Right forelimb (tissue), 1 donor: ENCODE results near the gene HEXIM2.
A peak's percentile ranks its signal among the peaks of the same experiment; 100 is the strongest.
"Not testable (repeated sequence)": the region's sequence is repeated elsewhere in the genome, so short reads cannot be mapped to it uniquely, and the experiment has no call there.

Experiments used
- DNase-seq: peaks from one replicate; pipeline ENCODE4 v3.0.0-alpha.2; 2018

HEXIM2 gene

DNA sequence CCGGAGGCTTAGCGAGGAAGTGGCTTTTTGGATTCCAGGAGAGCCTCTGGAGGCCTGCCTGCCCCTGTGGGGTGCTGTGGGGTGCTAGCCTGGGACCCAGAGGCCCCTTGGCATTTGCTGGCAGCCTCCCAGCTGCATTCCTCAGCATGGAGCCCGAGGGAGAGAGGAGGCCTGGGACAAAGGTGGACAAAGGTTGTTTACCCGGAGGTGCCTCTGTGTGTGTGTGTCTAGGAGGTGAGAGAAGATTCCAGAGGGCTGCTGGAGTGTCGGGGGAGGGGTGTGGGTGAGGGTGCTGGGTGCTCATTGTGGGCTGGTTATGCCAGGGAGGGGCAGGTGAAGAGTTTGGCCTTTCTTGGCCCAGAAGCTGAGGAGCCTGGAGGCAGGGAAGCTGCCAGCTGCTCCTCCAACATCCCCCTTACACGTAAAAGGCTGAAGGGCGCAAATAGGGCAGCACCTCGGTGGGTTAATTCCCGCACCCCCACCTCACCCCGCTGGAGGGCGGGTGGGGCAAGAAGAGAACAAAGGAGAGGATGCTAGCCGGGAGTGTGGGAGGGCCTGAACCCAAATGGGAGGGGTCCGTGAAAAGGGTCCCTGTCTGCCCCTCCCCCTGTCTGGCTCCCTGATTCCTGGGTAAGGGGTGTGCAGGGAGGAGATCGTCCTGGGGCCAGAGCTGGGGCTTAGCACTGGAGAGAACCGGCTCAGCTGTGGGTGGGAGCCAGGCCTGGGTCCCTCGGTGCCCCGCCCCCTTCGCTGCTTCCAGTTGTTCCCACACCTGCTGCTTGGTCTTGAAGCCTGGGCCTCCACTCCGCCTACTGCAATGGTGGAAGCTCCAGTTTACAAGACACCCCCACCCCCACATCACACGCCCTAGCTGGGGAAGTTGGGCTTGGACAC is 9.9 kb downstream of the HEXIM2 start:
- peak; percentile 80 for DNase-seq

DNA sequence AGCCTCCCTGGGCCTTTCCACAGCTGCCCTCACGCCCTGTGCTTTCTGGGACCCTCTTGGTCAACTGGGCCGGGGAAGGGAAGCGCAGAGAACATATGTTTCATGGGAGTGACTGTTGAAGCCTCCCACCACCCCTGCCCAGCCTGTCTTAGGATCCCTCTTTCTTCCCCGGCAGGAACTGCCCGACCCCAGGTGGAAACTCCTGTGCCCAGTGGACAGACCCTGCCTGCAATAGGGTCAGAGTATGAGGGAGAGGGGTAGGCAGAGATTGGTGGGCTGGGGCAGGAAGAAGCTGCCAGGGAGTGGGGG is 10.5 kb downstream of the HEXIM2 start:
- no peak for DNase-seq

DNA sequence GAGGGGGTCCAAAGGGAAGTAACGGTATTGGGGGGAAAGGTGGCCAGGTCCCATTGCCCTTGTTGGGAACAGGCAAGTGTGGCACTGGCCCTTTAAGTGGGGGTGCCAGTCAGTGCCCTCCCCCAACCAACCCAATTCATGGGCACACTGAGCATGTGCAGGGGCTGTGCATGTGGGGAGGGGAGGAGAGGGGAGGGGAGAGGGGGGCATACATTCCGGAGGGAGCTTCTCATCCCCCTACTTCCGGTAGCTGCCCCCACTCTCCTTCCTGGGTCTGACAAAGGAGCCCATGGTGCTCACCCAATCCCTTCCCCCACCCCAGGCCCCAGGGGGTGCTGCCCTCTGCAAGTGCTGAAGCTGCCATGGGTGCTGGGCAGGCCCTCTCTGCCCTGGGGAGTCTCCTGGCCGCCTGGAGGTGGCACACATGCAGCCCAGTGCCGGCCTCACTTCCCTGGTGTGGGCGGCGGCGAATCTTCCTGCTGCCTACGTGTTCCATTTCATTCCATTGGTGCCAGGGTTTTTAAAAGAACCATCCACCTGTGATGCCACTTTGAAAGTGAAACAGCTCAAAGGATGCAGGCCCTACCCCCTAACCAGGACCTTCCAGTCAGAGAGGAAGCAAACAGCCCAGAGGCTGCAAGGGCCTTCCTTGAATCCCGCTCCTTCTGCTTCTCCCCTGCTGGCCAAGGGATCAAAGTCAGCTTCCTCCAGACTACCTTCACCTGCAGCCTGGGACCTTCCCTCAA is 11.0 kb downstream of the HEXIM2 start:
- peak; percentile 80 for DNase-seq

DNA sequence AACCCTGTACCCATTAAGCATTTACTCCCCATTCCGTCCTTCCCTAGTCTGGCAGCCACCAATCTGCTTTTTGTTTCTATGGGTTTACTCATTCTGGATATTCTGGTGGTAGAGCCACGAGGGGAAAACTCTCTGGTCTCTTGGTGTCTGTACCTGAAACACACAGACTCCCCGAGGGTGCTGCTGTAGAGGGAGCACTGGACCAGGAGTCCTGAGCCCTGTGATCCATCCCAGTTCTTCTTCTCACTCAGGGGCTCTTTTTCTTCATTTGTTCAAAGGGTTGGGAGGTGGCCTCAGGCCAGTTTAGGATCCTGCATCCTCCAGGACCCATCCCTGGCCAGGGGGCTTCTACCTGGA is 14.1 kb downstream of the HEXIM2 start:
- no peak for DNase-seq

GRCh38 chr17:45177563-45177962 is 15.9 kb downstream of the HEXIM2 start:
- DNase-seq = no peak

GRCh38 chr17:45184144-45184543 is 22.5 kb downstream of the HEXIM2 start:
- DNase-seq = no peak

DNA sequence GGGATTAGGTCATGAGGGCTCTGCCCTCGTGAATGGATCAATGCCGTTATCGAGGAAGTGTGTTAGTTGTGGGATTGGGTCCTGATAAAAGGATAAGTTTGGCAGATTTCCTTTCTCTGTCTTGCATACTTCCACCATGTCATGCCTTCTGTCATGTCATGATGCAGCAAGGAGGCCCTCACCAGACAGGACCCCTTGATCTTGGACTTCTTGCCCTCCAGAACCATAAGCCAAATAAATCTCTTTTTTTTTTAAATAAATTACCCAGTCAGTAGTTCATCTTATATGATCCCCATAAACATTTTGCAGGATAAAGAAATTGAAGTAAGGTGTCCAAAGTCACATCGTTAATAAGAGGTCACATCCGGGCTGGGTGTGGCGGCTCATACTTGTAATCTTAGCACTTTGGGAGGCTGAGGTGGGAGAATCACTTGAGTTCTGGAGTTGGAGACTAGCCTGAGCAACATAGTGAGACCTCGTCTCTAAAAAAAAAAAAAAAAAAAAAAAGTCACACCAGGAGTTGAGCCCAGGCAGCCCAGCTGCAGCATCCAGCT is 25.2 kb downstream of the HEXIM2 start:
- DNase-seq = no peak

DNA sequence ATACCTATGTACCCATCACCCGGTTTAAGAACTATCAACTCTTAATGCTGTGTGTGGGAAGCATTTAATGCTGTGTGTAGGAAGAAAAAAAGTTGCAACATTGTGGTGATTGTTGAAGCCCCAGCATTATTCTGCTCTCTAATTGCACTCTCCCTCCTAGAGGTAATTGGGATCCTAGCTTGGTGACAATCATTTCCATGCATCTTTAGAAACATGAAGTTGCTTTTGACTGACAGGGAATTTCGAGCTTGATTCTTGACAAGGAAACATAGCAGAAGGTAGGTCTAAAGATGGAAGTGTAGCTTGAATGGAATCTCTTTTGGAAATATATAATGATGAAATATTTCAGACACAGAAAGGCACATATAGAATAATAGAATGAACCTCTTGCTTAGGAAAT is 27.3 kb downstream of the HEXIM2 start:
- no peak for DNase-seq

DNA sequence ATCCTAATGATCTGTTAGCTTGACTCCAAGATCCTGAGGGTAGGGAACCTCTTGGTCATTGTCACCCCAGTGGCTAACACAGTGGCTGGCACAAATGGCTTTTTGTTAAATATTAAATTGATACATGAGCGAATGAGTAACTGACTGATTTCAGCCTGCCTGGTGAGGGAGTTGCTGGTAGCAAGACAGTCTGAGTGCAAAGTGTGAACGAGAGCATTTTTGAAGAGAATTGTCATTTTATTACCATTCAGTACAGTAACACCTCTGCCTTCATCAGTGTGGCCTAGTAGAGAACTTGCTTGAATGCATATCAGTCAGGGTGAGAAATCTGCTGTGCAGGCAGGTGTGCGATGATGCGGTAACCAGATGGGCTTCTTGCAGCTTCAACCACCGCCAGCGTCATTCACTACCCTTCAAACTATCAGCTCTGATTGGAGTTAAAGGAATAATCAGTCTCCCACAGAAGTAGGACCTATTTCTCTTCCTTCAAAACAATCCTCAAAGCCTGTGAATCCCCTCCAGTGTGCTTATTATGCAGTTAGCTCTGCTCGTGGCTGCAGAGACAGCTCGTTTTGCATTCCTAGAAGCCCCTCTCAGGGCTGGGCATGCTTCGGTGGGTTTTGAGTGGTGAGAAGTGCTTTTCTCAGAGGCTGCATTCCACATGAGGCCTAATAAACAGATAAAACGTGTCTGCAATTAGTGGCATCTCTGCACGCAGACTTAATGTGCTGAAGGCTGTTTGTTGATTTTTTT is 29.0 kb downstream of the HEXIM2 start:
- no peak for DNase-seq

GRCh38 chr17:45195424-45195823 is 33.7 kb downstream of the HEXIM2 start:
- DNase-seq = no peak

DNA sequence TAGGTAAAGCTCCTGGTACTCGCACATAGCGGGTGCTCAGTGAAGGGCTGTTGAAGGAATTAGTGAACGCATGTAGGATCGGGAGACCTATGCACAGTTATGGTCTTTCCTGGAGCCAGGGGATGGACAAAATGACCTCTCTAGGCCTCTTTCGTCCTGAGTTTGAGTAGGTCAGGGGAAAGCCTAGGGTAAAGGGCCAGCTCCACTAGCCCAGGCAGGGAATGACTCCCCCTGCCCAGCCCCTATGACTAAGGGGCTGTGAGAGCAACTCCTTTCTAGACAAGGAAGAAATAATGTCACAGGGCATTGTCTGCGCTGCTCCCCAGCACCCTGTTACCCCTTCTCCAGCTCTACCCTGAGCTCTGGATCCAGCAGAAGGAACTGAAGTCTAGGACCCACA is 35.4 kb downstream of the HEXIM2 start:
- no peak for DNase-seq

- DNase-seq = peak; percentile 94
These were observed 36.1 kb downstream of the HEXIM2 start for GRCh38 chr17:45197555-45198334.

DNA sequence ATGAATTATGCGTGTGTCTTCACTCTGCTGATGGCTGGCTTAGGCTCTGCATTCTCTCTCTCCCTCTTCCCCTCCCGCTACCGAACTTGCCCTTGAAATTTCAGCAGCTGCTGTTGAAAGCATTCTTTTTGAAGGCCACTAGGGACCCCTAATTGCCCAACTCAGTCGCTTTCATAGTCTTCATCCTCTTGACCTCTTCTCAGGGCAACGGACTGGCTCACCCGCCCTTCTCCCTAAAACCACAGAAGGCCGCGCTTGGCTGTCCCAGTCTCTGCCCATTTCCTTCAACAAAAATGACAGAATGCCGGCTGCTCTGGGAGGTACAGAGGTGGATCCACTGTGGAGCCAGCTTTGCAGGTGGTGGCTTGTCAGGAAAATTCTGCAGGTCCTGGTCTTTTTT is 39.0 kb downstream of the HEXIM2 start:
- no peak for DNase-seq

GRCh38 chr17:45201457-45201856 is 39.8 kb downstream of the HEXIM2 start:
- no peak for DNase-seq

- not testable (repeated sequence) for DNase-seq
These were observed 40.2 kb downstream of the HEXIM2 start for GRCh38 chr17:45201880-45202279.

- peak; percentile 93 for DNase-seq
These were observed 57.4 kb downstream of the HEXIM2 start for GRCh38 chr17:45218895-45219661.
